ENCODE measurements around the gene DENND4A.
"Not testable (repeated sequence)": the region's sequence is repeated elsewhere in the genome, so short reads cannot be mapped to it uniquely, and the experiment has no call there.

- not testable (repeated sequence) for TF ChIP-seq CTCF (conservative IDR thresholded peaks at IDR 0.05; ENCODE audit: low read depth, low read length); EZH2 (IDR thresholded peaks at IDR 0.05; ENCODE audit: borderline replicate concordance, low read depth, low read length, poor library complexity, severe bottlenecking)
Measured at GRCh38 chr15:65778701-65779100, 13.4 kb downstream of the DENND4A start.

Measured in A673 (cell line).